Measurements from ENCODE around the gene STEAP1.

DNA sequence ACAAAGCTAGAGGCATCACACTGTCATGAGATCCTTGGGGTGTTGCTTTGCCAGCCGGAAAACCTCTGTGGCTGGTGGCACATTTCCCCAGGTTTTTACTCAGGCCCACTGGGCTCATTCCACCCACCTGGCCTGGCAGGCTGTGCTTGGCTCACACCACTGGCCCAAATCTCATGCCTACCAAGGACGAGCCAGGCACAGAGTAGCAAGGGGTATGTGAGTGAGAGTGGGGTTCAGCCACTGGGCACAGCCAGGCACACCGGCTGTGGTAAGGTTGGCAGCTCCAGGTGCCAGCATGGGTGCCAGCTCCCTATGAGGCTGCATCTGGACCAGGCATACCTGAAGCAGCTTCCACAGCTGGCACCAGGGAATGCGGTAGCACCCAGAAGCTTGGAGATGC lies 21.4 kb downstream of the STEAP1 start:
- TF ChIP-seq ZNF274 (IDR thresholded peaks at IDR 0.05; ENCODE audit: low read depth, low read length) (no peak), YY1 (IDR thresholded peaks at IDR 0.05; ENCODE audit: insufficient read depth, insufficient read length) (no peak), SUZ12 (IDR thresholded peaks at IDR 0.05; ENCODE audit: extremely low read depth, insufficient read depth, insufficient read length) (no peak)
